ENCODE results near the gene SLCO1C1.

Gene SLCO1C1

GRCh38 chr12:20798554-20798953, 103.4 kb downstream of the SLCO1C1 start:
- DNase-seq, result no peak

- DNase-seq, result no peak
These were observed 105.0 kb downstream of the SLCO1C1 start for GRCh38 chr12:20800160-20800559.

- no peak for DNase-seq
These were observed 105.9 kb downstream of the SLCO1C1 start for GRCh38 chr12:20801035-20801434.

All from right forelimb (tissue), 1 donor.